ENCODE data around the gene MCOLN2. TPM values are rescaled to one million over a fixed set of nuclear protein-coding genes. Genes with fewer than 3 reads are reported as not detected.

Gene MCOLN2
- polyA plus RNA-seq, 1 donor from 2014 or later: not detected

DNA sequence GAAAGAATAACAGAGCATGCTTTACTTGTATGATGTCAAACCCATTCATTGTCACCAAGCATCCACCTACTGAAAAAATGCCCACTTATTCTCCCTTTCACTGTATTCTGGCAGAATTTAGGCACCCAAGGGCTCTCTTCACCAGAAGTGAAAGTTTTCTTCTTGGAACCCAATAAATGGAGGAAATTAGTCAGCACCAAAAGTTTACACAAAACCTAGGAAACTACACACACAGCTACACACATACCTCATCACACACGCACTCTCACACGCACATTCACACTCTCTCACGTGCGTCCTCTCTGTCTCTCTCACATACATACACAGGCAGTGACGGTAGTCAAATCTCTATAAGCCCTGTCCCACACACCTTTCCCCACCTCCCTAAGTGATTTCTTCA lies 37.6 kb downstream of the MCOLN2 start:
- Histone ChIP-seq H4K20me1 (ENCODE audit: insufficient read depth) (no peaks in the 10 kb centered on the region), H3K79me2 (replicated peaks; ENCODE audit: insufficient read depth, low read length) (no peaks in the 10 kb centered on the region), H3K27ac (ENCODE audit: low read length) (no peak overlapping the region), H3F3A (ENCODE audit: insufficient read depth, low read length, poor library complexity, severe bottlenecking) (no peaks in the 10 kb centered on the region), H3K4me2 (ENCODE audit: low read length) (no peak overlapping the region), H3K4me3 (ENCODE audit: low read length) (no peak overlapping the region), H3K9me3 (ENCODE audit: low read length) (no peaks in the 10 kb centered on the region), H3K9me2 (ENCODE audit: insufficient read depth, low read length) (no peaks in the 10 kb centered on the region), H3K36me3 (ENCODE audit: insufficient read depth, low read length) (no peaks in the 10 kb centered on the region), H3K9ac (ENCODE audit: low read length) (no peak overlapping the region), H2AFZ (ENCODE audit: low read depth, low read length) (no peak overlapping the region), H3K27me3 (ENCODE audit: insufficient read depth, low read depth, low read length) (no peaks in the 10 kb centered on the region)
- TF ChIP-seq CTCF (IDR thresholded peaks at IDR 0.05; ENCODE audit: poor library complexity, severe bottlenecking): no peak
- TF ChIP-seq TAF1 (IDR thresholded peaks at IDR 0.05; ENCODE audit: low read depth): no peak
- no peak for TF ChIP-seq EP300 (conservative IDR thresholded peaks at IDR 0.05; ENCODE audit: poor library complexity, severe bottlenecking)
- TF ChIP-seq, protein P1, sequence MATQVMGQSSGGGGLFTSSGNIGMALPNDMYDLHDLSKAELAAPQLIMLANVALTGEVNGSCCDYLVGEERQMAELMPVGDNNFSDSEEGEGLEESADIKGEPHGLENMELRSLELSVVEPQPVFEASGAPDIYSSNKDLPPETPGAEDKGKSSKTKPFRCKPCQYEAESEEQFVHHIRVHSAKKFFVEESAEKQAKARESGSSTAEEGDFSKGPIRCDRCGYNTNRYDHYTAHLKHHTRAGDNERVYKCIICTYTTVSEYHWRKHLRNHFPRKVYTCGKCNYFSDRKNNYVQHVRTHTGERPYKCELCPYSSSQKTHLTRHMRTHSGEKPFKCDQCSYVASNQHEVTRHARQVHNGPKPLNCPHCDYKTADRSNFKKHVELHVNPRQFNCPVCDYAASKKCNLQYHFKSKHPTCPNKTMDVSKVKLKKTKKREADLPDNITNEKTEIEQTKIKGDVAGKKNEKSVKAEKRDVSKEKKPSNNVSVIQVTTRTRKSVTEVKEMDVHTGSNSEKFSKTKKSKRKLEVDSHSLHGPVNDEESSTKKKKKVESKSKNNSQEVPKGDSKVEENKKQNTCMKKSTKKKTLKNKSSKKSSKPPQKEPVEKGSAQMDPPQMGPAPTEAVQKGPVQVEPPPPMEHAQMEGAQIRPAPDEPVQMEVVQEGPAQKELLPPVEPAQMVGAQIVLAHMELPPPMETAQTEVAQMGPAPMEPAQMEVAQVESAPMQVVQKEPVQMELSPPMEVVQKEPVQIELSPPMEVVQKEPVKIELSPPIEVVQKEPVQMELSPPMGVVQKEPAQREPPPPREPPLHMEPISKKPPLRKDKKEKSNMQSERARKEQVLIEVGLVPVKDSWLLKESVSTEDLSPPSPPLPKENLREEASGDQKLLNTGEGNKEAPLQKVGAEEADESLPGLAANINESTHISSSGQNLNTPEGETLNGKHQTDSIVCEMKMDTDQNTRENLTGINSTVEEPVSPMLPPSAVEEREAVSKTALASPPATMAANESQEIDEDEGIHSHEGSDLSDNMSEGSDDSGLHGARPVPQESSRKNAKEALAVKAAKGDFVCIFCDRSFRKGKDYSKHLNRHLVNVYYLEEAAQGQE (IDR thresholded peaks at IDR 0.05; ENCODE audit: borderline replicate concordance): no peak
- TF ChIP-seq SMC3 (conservative IDR thresholded peaks at IDR 0.05; ENCODE audit: poor library complexity): no peak
- TF ChIP-seq RAD21 (conservative IDR thresholded peaks at IDR 0.05): no peak
- no peak for TF ChIP-seq MXI1 (conservative IDR thresholded peaks at IDR 0.05; ENCODE audit: poor library complexity, severe bottlenecking)
- TF ChIP-seq EZH2 (IDR thresholded peaks at IDR 0.05; ENCODE audit: borderline replicate concordance, insufficient read depth, low read length, poor library complexity, severe bottlenecking): no peak
- no peak for TF ChIP-seq POLR2AphosphoS5 (IDR thresholded peaks at IDR 0.05)

DNA sequence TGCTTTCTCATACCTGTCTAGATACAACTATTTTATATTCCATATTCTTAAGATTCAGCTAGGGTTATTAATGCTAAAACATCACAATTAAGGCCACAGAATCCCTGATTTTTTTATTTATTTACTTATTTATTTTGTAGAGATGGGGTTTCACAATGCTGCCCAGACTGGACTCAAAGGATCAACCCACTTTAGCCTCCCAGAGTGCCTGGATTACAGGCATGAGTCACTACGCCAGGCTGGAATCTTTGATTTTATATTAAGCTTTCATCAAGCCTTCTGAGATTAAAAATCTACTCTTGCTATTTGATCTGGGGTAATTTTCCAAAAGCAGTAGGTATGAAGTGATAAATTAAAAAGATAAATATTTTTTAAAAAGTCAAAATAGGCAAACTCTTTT lies 38.9 kb downstream of the MCOLN2 start:
- no peaks in the 10 kb centered on the region for H3K79me2 ChIP-seq (replicated peaks; ENCODE audit: insufficient read depth, low read length)
- no peak overlapping the region for H3K27ac ChIP-seq (ENCODE audit: low read length)
- no peaks in the 10 kb centered on the region for H4K20me1 ChIP-seq (ENCODE audit: insufficient read depth)
- H3K4me3 ChIP-seq (ENCODE audit: low read length): no peak overlapping the region
- H3K4me2 ChIP-seq (ENCODE audit: low read length): no peak overlapping the region
- no peaks in the 10 kb centered on the region for H3K36me3 ChIP-seq (ENCODE audit: insufficient read depth, low read length)
- no peaks in the 10 kb centered on the region for H3K9me2 ChIP-seq (ENCODE audit: insufficient read depth, low read length)
- no peaks in the 10 kb centered on the region for H3K9me3 ChIP-seq (ENCODE audit: low read length)
- H2AFZ ChIP-seq (ENCODE audit: low read depth, low read length): no peak overlapping the region
- no peak overlapping the region for H3K9ac ChIP-seq (ENCODE audit: low read length)
- TF ChIP-seq MXI1 (conservative IDR thresholded peaks at IDR 0.05; ENCODE audit: poor library complexity, severe bottlenecking) (no peak), EZH2 (IDR thresholded peaks at IDR 0.05; ENCODE audit: borderline replicate concordance, insufficient read depth, low read length, poor library complexity, severe bottlenecking) (no peak), SMC3 (conservative IDR thresholded peaks at IDR 0.05; ENCODE audit: poor library complexity) (no peak), POLR2AphosphoS5 (IDR thresholded peaks at IDR 0.05) (no peak), EP300 (conservative IDR thresholded peaks at IDR 0.05; ENCODE audit: poor library complexity, severe bottlenecking) (no peak), TAF1 (IDR thresholded peaks at IDR 0.05; ENCODE audit: low read depth) (no peak), CTCF (IDR thresholded peaks at IDR 0.05; ENCODE audit: poor library complexity, severe bottlenecking) (no peak), RAD21 (conservative IDR thresholded peaks at IDR 0.05) (no peak)
- TF ChIP-seq, protein P1 (IDR thresholded peaks at IDR 0.05; ENCODE audit: borderline replicate concordance): no peak
- no peaks in the 10 kb centered on the region for H3K27me3 ChIP-seq (ENCODE audit: insufficient read depth, low read depth, low read length)
- no peaks in the 10 kb centered on the region for H3F3A ChIP-seq (ENCODE audit: insufficient read depth, low read length, poor library complexity, severe bottlenecking)
